ENCODE results near the gene EFNB3.

Gene EFNB3, protein sequence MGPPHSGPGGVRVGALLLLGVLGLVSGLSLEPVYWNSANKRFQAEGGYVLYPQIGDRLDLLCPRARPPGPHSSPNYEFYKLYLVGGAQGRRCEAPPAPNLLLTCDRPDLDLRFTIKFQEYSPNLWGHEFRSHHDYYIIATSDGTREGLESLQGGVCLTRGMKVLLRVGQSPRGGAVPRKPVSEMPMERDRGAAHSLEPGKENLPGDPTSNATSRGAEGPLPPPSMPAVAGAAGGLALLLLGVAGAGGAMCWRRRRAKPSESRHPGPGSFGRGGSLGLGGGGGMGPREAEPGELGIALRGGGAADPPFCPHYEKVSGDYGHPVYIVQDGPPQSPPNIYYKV

DNA sequence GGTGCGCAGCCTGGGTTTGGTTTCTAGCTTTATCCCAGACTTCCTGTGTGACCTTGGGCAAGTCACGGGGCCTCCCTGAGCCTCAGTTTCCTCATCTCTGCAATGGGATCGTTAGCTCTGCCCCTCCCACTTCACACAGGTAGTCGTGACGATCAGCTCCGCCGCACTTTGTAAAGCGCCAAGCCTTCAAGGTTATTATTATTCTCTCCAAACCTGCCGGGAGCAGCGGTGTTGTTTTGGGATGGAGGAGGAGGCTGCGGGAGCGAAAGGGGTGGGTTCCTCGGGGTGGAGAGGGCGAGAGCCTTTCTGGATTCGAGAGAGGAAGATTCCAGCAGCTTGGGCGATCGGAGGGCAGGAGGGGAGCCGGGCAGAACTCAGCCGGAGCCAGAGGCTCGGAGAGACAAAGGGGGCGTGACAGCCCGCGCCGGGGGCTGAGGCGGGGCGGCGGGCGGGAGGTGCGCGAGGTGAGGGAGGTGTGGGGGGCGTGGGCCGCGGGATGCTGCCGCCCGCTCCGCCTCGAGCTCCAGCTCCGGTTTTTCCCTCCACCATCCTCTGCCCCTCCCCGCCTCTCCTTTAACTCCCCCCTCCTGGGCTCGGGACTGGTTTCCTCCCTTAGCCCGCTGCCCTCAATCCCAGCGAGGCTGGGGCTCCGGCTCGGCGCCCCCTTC, at the start of gene EFNB3:
Gene EFNB3, plus strand, starts transcription at position 602 of the 668 bp plus-strand sequence. CDS start 397 bp downstream, outside the sequence.
- peaks cover 3 to 29% of the 10 kb centered on the region in 2 experiments; a peak in 2 of 3 replicates for H3K36me3 ChIP-seq (ENCODE audit: control insufficient read depth in 2 of 2, insufficient read depth in 1 of 2, low read length in 2 of 2)
- no peaks in the 10 kb centered on the region for H3K9me3 ChIP-seq (ENCODE audit: control insufficient read depth, insufficient read depth, low read depth, low read length)
- H3K27ac ChIP-seq (ENCODE audit: extremely low read depth, low read depth, low read length): peak within 1 kb of the TSS; percentile 41; the same call in 1 of the 2 replicates
- H3K4me1 ChIP-seq (ENCODE audit: control insufficient read depth, insufficient read depth, low read length): peaks cover 14% of the 10 kb centered on the region; the same call in 1 of the 2 replicates
- H3K4me3 ChIP-seq (ENCODE audit: low read depth, low read length): peak within 1 kb of the TSS; percentile 52
- ChIA-PET POLR2A (interaction anchor here (0.6 to 7.9 kb wide), 11 partner anchors 9 to 375 kb away, joined by 3 to 111 read pairs (median 4); partner anchors contain the start of genes ATP1B2, DNAH2, FXR2 and NEURL4), CTCF (interaction anchor here (1.4 to 7.3 kb wide), 3 partner anchors 13 to 39 kb away, joined by 4 to 49 read pairs (median 45); partner anchors contain the start of genes DNAH2, TP53 and WRAP53)
- TF ChIP-seq, protein P1, sequence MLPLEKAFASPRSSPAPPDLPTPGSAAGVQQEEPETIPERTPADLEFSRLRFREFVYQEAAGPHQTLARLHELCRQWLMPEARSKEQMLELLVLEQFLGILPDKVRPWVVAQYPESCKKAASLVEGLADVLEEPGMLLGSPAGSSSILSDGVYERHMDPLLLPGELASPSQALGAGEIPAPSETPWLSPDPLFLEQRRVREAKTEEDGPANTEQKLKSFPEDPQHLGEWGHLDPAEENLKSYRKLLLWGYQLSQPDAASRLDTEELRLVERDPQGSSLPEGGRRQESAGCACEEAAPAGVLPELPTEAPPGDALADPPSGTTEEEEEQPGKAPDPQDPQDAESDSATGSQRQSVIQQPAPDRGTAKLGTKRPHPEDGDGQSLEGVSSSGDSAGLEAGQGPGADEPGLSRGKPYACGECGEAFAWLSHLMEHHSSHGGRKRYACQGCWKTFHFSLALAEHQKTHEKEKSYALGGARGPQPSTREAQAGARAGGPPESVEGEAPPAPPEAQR (tag by site-specific recombination; IDR thresholded peaks at IDR 0.05): peak; percentile 52; the same call in 1 of the 2 replicates
- TF ChIP-seq, protein P2, sequence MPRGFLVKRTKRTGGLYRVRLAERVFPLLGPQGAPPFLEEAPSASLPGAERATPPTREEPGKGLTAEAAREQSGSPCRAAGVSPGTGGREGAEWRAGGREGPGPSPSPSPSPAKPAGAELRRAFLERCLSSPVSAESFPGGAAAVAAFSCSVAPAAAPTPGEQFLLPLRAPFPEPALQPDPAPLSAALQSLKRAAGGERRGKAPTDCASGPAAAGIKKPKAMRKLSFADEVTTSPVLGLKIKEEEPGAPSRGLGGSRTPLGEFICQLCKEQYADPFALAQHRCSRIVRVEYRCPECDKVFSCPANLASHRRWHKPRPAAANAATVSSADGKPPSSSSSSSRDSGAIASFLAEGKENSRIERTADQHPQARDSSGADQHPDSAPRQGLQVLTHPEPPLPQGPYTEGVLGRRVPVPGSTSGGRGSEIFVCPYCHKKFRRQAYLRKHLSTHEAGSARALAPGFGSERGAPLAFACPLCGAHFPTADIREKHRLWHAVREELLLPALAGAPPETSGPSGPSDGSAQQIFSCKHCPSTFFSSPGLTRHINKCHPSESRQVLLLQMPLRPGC (tag by site-specific recombination; IDR thresholded peaks at IDR 0.05): 0 out of 2 replicates have a peak, but pooled peaks have one; percentile 50
- peak; percentile 61; the same call in 1 of the 2 replicates for TF ChIP-seq GLIS1 (tag by site-specific recombination; IDR thresholded peaks at IDR 0.05)
- peak; percentile 85 for TF ChIP-seq GLIS2 (tag by site-specific recombination; IDR thresholded peaks at IDR 0.05)
- 0 out of 2 replicates have a peak, but pooled peaks have one; percentile 27 for TF ChIP-seq PRDM1 (tag by site-specific recombination; IDR thresholded peaks at IDR 0.05)
- peak; percentile 77 for TF ChIP-seq ZBTB17 (tag by site-specific recombination; IDR thresholded peaks at IDR 0.05)
- TF ChIP-seq KLF10 (tag by site-specific recombination; IDR thresholded peaks at IDR 0.05): peak; percentile 91
- TF ChIP-seq, protein P3, sequence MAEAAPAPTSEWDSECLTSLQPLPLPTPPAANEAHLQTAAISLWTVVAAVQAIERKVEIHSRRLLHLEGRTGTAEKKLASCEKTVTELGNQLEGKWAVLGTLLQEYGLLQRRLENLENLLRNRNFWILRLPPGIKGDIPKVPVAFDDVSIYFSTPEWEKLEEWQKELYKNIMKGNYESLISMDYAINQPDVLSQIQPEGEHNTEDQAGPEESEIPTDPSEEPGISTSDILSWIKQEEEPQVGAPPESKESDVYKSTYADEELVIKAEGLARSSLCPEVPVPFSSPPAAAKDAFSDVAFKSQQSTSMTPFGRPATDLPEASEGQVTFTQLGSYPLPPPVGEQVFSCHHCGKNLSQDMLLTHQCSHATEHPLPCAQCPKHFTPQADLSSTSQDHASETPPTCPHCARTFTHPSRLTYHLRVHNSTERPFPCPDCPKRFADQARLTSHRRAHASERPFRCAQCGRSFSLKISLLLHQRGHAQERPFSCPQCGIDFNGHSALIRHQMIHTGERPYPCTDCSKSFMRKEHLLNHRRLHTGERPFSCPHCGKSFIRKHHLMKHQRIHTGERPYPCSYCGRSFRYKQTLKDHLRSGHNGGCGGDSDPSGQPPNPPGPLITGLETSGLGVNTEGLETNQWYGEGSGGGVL (tag by site-specific recombination; IDR thresholded peaks at IDR 0.05): peak; percentile 98
- TF ChIP-seq YY1 (tag by site-specific recombination; IDR thresholded peaks at IDR 0.05): 0 out of 2 replicates have a peak, but pooled peaks have one; percentile 11
- TF ChIP-seq ZNF660 (tag by site-specific recombination; IDR thresholded peaks at IDR 0.05): peak; percentile 51; the same call in 1 of the 2 replicates
- peak; percentile 79 for TF ChIP-seq ZBTB48 (tag by site-specific recombination; IDR thresholded peaks at IDR 0.05)
- peak; percentile 97 for TF ChIP-seq SP3 (tag by site-specific recombination; IDR thresholded peaks at IDR 0.05)
- no peak; the same call in 1 of the 2 replicates for TF ChIP-seq ZXDB (tag by site-specific recombination; IDR thresholded peaks at IDR 0.05)
- TF ChIP-seq, protein P4, sequence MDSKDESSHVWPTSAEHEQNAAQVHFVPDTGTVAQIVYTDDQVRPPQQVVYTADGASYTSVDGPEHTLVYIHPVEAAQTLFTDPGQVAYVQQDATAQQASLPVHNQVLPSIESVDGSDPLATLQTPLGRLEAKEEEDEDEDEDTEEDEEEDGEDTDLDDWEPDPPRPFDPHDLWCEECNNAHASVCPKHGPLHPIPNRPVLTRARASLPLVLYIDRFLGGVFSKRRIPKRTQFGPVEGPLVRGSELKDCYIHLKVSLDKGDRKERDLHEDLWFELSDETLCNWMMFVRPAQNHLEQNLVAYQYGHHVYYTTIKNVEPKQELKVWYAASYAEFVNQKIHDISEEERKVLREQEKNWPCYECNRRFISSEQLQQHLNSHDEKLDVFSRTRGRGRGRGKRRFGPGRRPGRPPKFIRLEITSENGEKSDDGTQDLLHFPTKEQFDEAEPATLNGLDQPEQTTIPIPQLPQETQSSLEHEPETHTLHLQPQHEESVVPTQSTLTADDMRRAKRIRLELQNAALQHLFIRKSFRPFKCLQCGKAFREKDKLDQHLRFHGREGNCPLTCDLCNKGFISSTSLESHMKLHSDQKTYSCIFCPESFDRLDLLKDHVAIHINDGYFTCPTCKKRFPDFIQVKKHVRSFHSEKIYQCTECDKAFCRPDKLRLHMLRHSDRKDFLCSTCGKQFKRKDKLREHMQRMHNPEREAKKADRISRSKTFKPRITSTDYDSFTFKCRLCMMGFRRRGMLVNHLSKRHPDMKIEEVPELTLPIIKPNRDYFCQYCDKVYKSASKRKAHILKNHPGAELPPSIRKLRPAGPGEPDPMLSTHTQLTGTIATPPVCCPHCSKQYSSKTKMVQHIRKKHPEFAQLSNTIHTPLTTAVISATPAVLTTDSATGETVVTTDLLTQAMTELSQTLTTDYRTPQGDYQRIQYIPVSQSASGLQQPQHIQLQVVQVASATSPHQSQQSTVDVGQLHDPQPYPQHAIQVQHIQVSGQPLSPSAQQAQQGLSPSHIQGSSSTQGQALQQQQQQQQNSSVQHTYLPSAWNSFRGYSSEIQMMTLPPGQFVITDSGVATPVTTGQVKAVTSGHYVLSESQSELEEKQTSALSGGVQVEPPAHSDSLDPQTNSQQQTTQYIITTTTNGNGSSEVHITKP (tag by site-specific recombination; IDR thresholded peaks at IDR 0.05): peak; percentile 96
- TF ChIP-seq, protein P5, sequence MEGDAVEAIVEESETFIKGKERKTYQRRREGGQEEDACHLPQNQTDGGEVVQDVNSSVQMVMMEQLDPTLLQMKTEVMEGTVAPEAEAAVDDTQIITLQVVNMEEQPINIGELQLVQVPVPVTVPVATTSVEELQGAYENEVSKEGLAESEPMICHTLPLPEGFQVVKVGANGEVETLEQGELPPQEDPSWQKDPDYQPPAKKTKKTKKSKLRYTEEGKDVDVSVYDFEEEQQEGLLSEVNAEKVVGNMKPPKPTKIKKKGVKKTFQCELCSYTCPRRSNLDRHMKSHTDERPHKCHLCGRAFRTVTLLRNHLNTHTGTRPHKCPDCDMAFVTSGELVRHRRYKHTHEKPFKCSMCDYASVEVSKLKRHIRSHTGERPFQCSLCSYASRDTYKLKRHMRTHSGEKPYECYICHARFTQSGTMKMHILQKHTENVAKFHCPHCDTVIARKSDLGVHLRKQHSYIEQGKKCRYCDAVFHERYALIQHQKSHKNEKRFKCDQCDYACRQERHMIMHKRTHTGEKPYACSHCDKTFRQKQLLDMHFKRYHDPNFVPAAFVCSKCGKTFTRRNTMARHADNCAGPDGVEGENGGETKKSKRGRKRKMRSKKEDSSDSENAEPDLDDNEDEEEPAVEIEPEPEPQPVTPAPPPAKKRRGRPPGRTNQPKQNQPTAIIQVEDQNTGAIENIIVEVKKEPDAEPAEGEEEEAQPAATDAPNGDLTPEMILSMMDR (tag by site-specific recombination; IDR thresholded peaks at IDR 0.05): no peak
- peak; percentile 65 for TF ChIP-seq SP7 (tag by site-specific recombination; IDR thresholded peaks at IDR 0.05)
- TF ChIP-seq, protein P6, sequence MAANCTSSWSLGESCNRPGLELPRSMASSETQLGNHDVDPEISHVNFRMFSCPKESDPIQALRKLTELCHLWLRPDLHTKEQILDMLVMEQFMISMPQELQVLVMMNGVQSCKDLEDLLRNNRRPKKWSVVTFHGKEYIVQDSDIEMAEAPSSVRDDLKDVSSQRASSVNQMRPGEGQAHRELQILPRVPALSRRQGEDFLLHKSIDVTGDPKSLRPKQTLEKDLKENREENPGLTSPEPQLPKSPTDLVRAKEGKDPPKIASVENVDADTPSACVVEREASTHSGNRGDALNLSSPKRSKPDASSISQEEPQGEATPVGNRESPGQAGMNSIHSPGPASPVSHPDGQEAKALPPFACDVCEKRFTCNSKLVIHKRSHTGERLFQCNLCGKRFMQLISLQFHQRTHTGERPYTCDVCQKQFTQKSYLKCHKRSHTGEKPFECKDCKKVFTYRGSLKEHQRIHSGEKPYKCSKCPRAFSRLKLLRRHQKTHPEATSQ (tag by site-specific recombination; IDR thresholded peaks at IDR 0.05): peak; percentile 33; the same call in 1 of the 2 replicates
- peak; percentile 82 for TF ChIP-seq EGR2 (tag by site-specific recombination; IDR thresholded peaks at IDR 0.05; ENCODE audit: low read depth)
- TF ChIP-seq ZNF629 (tag by site-specific recombination; IDR thresholded peaks at IDR 0.05): 0 out of 2 replicates have a peak, but pooled peaks have one; percentile 37
- TF ChIP-seq ZNF747 (tag by site-specific recombination; IDR thresholded peaks at IDR 0.05): no peak
- TF ChIP-seq ZNF266 (tag by site-specific recombination; IDR thresholded peaks at IDR 0.05; ENCODE audit: low read depth): no peak
- peak; percentile 83 for TF ChIP-seq KLF7 (tag by site-specific recombination; IDR thresholded peaks at IDR 0.05; ENCODE audit: borderline replicate concordance)

Measured in HEK293 (cell line).